ENCODE measurements around the gene TIMM17B.

DNA sequence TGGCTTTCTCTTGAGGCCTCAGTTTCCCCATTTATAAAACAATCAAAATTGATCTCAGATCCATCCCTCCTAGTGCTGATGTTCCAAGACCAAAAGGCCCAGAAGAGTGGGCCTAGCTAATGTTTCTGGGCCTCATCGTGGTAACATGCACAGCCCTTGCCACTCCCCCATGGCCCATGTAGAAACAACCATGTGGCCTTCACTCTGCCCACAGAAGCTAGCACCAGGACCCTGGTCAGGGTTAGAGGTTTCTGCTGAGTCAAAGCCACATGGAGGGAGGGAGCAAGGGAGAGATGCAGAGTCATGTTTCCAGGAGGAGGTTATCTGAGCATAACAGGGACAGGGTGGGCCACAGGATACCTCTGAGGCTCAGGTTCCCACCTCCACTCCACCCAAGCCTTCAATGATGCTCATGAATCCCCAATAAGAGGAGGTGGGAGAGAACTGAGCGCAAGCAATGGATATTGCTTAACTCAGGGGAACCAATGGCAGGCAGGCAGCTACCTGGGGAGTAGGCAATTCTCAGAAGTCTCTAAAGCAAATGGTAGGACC is 42.9 kb upstream of the TIMM17B start:
- TF ChIP-seq EZH2 (IDR thresholded peaks at IDR 0.05) (no peak), POLR2AphosphoS5 (IDR thresholded peaks at IDR 0.05; ENCODE audit: borderline replicate concordance, low read depth, low read length) (no peak)

Measured in SK-N-MC (cell line).